ENCODE data around the gene VMP1.
"Not testable (repeated sequence)": the region's sequence is repeated elsewhere in the genome, so short reads cannot be mapped to it uniquely, and the experiment has no call there.

Gene VMP1

DNA sequence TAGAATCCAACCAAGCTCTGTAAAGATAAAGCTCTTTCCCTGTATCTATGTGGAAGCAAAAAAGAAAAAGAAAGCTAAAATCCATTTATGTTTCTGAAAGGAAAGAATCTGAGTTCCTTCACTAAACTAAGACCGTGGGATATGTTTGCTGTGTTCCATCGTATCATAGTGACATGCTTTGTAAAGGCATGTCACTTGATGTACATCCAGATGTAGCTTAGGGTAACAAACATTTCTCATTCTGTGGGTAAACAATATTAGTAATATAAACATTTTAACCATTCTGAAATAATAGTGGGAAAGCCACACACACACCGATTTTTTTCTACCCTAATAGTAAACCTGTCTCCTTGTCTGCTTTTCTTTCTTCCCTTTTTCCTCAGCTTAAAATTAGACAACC is 107.2 kb downstream of the VMP1 start:
- DNase-seq = no peak

DNA sequence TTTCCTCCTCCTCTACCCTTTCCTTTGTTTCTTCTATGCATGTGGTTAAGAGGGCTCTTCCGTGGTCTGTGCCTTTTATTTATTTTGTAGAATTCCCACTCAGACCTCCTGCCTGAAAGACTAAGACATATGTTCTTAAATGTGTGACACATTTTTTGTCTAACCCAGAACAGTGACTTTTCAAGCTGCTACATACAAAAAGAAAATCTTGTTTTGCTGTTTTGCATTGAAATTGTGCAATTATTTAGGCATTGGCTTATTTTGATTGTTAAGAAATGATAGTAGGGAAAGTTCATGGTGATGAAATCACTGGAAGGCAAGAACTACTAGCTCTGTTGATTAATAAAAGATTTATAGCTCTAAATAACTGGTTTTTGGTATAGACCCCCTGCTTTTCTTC is 108.5 kb downstream of the VMP1 start:
- no peak for DNase-seq

DNA sequence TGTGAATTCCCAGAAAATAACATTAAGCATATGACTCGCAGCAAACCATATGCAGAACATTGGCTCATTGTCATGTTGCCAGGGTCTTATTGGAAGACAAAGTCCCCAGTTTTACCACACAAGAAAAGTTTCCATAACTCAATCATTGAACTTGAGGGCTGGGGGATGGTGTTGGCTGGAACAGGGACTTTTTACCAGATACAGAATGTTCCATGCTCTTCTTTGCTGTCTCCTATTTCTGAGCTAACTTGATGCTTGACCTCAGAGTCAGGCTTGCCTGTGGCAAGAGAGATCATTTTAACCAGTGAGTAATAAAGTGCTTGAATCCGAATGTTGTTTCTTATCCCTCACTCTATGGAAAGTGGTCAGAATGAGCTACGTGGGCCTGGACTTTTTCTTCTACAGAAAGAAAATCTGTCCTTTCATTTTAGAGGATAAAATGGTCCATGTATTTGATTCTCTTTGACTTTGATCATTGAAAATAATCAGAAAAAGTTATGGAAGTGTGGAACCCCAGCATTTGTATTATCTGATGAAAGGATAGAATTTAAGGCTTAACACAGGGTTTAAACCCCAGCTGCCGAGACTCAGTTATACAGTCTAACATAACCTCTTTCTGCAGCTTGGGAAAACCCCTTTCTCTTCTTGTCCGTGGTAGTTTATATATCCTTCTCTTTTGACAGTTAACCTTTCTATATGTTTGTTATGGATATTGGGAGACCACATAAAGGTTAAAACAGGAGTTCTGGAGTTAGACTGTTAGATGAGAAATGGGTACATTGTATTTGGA is 118.3 kb downstream of the VMP1 start:
- no peak for DNase-seq

DNA sequence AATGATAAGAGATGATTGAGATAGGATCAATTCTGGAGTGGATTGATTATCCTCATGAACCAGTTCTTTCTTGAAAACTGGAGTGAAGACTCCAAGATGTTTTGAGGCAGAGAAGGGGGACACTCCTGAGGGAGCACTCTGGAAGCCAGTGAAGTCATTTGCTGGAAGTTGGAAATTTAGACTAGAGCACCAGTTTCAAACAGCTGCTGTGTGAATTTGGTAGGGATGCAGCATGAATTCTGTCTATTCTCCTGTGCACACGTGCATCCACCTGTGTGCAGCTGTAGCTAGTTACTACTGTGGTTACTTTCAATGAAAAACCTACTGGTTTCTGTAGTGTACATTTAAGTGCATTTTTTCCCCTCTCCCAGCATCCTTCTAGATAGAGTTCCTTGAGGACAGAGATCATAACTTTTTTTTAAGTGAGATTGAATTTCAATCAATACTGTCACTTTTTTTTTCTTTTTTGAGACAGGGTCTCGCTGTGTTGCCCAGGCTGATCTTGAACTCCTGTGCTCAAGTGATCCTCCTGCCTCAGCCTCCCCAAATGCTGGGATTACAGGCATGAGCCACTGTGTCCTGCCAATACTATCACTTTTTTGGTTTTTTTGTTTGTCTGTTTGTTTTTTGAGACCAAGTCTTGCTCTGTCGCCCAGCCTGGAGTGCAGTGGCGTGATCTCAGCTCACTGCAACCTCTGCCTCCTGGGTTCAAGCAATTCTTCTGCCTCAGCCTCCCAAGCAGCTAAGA is 119.4 kb downstream of the VMP1 start:
- DNase-seq = no peak

DNA sequence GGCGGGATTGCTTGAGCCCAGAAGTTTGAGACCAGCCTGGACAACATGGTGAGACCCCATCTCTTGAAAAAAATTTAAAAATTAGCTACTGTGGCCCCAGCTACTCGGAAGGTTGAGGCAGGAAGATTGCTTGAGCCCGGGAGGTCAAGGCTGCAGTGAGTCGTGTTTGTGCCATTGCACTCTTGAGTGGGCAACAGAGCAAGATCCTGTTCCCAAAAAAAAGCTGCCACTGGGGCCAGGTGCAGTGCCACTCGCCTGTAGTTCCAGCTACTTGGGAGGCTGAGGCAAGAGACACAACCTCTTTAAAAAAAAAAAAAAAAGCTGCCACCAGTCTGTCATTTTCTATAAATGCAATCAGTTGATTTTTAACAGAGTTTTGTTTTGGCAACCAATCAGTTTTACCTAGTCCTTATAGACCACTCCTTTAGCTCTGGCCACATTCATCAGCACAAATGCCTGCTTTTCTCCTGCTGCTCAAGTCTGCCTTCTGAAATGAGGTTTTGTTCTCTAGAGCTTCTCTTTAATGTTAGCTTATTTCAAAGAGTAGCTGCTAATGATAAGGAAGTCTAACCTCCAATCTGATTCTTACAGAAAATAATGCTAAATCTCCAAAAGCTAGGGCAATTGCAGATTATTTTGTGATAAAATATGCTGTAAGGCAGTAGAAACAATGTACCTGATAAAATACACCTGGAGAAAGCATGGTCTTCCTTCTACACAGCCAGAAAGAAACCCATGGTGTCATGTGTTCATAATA is 120.4 kb downstream of the VMP1 start:
- no peak for DNase-seq

DNA sequence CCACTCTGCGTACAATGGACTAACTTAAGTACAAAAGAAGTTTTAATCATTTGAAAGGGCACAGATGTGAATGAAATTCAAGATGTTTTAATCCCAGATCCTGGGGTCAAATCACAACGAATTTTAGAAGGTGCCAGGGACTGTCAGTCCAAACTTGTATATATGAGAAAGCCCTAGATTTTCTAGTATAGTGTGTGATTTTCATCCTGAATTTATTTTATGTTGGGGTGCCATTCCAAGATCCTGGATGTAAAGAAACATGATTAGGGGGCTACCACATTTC is 121.0 kb downstream of the VMP1 start:
- no peak for DNase-seq

DNA sequence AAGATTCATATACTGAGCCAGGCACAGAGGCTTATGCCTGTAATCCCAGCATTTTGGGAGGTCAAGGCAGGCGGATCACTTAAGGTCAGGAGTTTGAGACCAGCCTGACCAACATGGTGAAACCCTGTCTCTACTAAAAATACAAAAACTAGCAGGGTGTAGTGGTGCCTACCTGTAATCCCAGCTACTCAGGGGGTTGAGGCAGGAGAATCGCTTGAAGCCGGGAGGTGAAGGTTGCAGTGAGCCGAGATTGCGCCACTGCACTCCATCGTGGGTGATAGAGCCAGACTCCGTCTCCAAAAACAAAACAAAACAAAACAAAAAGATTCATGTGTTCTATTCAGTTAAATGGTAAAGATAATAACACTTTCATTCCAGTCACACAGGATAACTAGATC is 121.4 kb downstream of the VMP1 start:
- DNase-seq = not testable (repeated sequence)

DNA sequence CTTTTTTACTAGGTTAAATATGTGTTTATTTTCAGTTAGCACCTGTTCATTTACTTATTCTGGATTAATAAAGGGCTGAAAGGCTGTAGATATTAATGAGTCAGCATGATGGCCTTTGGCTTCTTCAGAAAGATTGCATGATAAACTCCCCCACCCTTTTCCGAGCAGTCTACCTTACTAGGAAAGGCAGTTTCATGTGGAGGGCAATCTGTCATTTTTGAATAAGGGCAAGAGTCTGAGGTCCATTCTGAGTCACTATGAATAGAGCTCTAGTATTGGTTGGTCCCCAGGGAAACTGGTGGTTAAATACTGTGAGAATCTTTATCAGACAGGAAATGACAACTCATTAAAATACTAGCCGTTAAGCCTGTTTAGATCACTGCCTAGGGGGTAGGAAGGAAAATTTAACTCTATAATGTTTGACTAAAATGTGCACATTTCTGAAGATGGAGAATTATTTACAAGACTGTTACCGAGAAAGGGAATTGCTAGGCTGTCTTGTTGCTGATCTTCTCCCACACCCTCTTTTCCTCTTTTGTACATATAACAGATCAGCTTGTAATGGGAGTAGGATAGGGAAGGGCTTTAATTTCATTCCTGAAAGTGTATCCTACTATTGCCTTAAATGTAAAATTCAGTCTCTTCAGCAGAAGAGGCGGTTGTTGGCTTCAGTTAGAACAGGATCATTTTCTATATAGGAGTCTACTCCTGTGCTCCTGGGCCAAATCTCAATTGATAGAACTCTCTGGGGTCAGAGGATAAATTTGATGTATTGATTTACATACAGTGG is 122.0 kb downstream of the VMP1 start:
- peak; percentile 89 for DNase-seq

DNA sequence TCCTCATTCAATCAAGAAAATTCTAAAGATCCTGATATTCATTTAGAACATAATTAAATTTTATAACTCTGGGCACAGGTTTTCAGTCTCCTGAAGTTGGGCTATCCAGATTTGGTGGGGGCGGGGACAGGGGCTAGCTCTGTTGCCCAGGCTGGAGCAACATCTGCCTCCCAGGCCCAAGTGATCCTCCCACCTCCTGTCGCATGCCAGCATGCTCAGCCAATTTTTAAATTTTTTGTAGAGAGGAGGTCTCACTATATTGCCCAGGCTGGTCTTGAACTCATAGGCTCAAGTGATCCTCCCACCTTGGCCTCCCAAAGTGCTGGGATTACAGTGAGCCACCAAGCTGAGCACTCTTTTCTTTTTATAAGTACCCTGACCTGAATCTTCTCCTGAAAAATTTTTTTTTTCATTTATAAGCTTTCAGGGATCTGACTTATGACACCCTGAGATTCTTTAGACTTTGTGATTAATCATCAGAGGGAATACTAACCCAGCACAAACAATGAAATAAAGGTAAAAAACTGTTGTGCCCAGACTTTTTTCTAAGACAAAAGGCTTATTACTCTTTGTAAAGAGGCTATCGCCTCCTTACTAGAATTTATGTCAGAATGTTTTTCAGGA is 122.7 kb downstream of the VMP1 start:
- no peak for DNase-seq

DNA sequence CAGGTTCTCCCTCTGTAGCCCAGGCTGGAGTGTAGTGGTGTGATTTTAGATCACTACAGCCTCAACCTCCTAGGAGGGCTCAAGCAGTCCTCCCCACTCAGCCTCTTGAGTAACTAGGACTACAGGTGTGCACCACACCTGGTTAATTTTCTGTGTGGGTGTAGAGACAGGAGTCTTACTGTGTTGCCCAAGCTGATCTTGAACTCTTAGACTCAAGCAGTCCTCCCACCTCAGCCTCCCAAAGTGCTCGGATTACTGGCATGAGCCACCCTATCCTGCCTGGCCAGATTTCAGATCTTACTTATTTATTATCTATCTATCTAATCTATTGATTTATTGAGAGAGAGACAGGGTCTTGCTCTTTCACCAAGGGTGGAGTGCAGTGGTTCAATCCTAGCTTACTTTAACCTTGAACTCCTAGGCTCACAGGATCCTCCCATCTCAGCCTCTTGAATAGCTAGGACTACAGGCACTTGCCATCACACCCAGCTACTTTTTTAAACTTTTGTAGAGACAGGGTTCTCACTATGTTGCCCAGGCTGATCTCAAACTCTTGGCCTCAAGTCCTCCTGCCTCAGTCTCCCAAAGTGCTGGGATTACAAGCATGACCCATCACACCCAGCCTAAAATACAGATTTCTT is 123.5 kb downstream of the VMP1 start:
- no peak for DNase-seq

DNA sequence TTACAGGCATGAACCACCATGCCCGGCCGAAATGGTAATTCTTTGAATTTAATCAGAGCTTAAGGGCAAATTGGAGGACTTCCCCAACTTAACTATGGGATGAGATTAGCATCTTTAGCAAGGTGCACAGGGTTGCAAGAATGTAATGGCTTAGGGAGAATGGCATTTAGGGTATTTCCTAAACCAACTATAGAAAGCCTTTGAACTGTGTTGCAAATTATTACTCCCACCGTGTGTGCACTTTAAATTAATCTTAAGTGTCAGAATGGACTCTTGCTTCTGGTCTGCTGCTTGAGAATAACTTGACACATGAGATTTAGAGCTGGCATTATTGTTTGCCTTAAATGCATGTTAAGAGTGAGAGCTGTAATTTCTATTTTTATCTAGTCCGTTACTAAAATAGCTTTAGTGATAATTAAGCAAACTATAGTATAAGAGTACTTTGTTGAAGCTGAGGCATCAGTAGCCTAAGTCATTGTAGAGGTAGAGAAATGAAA is 125.5 kb downstream of the VMP1 start:
- no peak for DNase-seq

DNA sequence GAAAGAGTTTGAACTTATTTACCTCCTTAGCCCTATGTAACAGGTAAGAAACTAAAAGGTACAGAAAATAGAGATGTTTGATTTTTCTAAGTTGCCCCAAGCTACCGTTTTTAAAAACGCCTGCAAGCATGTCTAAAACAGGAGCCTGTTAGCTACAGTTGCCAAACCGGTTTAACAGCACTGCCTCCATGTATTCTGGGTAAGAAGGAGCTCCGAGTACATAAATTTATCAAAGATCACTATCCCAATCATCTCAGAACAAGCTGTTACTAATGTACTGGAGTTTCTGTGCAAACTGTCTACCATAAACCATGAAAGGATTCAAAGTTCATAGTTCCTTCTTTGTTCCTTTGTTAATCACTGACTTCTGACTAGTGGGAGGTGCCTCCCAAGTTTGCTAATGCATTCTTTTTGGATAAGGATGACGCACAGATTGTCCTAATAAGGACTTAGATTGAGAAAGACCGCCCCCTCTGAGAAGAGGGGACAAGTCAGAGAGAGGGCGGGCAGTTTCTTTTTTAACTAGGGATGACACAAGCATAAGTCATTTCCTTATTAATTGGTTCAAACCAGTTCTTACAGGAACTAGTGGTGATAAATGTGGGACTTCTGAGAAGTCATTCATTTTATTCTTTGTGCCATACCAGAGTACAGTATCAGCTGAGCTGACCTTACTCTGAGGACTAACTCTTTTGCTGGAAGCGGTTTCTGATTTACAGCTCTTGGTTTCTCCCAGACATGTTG is 130.0 kb downstream of the VMP1 start:
- peak; percentile 99 for DNase-seq

DNA sequence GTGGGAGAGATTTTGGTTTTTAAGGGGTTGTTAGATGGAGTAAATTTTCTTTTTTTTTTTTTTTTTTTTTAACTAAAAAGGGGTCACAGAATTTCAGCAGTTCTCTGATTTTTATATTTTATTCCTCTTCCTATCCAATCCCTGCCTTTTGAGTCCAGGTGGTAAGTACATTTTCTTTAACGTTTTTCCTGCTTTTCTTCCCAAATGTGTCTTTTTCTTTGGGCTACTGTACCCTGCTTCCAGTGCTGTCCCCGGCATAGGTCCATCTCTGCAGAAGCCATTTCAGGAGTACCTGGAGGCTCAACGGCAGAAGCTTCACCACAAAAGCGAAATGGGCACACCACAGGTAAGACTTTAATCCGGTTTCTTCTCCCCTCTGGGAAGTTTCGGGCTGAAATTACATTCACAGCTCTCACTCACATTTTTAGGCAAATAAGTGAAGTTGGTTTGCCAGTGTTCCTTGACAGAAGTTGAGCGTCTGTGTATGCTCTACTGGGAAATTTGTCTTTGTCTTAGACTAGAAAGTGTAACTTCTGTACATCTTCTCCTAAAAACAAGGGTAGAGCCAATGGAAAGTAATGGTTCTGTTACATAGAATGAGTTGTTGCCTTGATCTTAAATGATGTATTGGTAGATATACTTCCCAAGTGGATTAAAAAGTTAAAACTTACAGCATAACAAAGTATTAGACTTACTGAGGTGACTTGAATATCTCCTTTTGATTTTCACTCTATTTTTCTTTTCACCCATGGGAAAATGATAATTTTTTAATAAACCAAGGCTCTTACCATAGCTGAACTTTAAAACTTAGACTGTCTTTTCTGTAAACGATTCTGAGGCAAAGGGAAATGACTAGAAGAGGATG is 130.8 kb downstream of the VMP1 start:
- no peak for DNase-seq

DNA sequence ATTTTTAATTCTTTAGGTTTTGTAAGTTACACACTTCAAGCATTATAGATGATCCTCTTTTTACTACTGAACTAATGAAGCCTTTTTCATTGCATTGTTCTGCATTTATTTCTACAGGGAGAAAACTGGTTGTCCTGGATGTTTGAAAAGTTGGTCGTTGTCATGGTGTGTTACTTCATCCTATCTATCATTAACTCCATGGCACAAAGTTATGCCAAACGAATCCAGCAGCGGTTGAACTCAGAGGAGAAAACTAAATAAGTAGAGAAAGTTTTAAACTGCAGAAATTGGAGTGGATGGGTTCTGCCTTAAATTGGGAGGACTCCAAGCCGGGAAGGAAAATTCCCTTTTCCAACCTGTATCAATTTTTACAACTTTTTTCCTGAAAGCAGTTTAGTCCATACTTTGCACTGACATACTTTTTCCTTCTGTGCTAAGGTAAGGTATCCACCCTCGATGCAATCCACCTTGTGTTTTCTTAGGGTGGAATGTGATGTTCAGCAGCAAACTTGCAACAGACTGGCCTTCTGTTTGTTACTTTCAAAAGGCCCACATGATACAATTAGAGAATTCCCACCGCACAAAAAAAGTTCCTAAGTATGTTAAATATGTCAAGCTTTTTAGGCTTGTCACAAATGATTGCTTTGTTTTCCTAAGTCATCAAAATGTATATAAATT is 132.3 kb downstream of the VMP1 start:
- DNase-seq = no peak

DNA sequence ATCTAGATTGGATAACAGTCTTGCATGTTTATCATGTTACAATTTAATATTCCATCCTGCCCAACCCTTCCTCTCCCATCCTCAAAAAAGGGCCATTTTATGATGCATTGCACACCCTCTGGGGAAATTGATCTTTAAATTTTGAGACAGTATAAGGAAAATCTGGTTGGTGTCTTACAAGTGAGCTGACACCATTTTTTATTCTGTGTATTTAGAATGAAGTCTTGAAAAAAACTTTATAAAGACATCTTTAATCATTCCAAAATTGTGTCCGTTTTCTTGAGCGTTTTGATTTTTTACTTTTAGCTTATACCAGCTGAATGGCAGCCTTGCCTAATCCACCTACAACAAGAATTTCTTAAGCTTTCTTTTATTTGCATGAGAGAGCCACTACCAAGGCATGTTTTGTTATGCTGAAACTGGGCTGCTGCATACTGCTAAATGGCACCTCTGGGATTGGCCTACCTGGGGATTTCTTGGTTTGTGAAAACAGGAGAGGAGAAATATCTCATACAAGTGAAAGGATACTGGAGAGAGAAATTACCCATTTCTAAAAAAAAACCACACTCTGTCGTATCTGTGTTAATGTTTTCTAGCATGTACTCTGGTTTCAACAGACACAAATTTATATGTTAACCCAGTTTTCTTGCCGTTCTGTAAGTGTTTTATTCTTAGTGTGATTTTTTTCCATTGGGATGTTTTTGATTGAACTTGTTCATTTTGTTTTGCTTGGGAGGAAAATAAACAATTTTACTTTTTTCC is 133.1 kb downstream of the VMP1 start:
- DNase-seq = no peak

DNA sequence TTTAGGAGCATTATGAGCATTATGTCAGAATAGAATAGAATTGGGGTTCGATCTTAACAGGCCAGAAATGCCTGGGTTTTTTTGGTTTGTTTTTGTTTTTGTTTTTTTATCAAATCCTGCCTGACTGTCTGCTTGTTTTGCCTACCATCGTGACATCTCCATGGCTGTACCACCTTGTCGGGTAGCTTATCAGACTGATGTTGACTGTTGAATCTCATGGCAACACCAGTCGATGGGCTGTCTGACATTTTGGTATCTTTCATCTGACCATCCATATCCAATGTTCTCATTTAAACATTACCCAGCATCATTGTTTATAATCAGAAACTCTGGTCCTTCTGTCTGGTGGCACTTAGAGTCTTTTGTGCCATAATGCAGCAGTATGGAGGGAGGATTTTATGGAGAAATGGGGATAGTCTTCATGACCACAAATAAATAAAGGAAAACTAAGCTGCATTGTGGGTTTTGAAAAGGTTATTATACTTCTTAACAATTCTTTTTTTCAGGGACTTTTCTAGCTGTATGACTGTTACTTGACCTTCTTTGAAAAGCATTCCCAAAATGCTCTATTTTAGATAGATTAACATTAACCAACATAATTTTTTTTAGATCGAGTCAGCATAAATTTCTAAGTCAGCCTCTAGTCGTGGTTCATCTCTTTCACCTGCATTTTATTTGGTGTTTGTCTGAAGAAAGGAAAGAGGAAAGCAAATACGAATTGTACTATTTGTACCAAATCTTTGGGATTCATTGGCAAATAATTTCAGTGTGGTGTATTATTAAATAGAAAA is 133.8 kb downstream of the VMP1 start:
- not testable (repeated sequence) for DNase-seq

DNA sequence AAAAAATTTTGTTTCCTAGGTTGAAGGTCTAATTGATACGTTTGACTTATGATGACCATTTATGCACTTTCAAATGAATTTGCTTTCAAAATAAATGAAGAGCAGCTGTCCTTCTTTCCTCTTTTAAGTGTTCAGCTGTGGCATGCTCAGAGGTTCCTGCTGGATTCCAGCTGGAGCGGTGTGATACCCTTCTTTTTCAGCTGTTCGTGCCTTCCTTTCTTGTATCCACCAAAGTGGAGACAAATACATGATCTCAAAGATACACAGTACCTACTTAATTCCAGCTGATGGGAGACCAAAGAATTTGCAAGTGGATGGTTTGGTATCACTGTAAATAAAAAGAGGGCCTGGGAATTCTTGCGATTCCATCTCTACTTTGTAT is 134.4 kb downstream of the VMP1 start:
- not testable (repeated sequence) for DNase-seq

Measured in GF-D8 (cell line).